ENCODE data around the gene NTN3. TPM values are rescaled to one million over a fixed set of nuclear protein-coding genes. Genes with fewer than 3 reads are reported as not detected.

The NTN3 gene
- polyA plus RNA-seq, 1 experiment = 0.38 TPM

DNA sequence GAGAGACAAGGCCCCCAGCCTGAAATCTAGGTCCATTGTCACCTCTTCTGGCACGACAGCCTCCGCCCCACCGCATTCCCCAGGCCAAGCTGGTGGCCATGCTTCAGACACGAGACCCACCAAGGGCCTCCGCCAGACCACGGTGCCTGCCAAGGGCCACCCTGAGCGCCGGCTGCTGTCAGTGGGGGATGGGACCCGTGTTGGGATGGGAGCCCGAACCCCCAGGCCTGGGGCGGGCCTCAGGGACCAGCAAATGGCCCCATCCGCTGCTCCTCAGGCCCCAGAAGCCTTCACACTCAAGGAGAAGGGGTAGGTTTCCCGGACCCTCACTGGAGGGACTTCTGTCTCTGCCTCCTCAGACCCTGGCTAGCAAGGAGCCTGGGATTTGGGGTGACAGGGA, 10.2 kb upstream of the NTN3 start:
- TF ChIP-seq, protein P1, sequence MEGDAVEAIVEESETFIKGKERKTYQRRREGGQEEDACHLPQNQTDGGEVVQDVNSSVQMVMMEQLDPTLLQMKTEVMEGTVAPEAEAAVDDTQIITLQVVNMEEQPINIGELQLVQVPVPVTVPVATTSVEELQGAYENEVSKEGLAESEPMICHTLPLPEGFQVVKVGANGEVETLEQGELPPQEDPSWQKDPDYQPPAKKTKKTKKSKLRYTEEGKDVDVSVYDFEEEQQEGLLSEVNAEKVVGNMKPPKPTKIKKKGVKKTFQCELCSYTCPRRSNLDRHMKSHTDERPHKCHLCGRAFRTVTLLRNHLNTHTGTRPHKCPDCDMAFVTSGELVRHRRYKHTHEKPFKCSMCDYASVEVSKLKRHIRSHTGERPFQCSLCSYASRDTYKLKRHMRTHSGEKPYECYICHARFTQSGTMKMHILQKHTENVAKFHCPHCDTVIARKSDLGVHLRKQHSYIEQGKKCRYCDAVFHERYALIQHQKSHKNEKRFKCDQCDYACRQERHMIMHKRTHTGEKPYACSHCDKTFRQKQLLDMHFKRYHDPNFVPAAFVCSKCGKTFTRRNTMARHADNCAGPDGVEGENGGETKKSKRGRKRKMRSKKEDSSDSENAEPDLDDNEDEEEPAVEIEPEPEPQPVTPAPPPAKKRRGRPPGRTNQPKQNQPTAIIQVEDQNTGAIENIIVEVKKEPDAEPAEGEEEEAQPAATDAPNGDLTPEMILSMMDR (IDR thresholded peaks at IDR 0.05; ENCODE audit: low read depth, low read length) = no peak
- H3K27ac ChIP-seq (ENCODE audit: low read depth, low read length) = peak overlapping the region; percentile 2
- POLR2A ChIA-PET = interaction anchor here (1.6 kb wide), 1 partner anchor 31 kb away, joined by 3 read pairs; no protein-coding TSS in a partner anchor
- DNase-seq (ENCODE audit: low read depth, low spot score) = no peak
- H3K4me3 ChIP-seq (ENCODE audit: low read depth, low read length) = peak overlapping the region; percentile 70
- H3K9me3 ChIP-seq (ENCODE audit: control insufficient read depth, insufficient read depth, low read length) = no peaks in the 10 kb centered on the region
- H3K27me3 ChIP-seq (ENCODE audit: control insufficient read depth, insufficient read depth, low read length) = no peaks in the 10 kb centered on the region
- CTCF ChIA-PET = no interaction called here

DNA sequence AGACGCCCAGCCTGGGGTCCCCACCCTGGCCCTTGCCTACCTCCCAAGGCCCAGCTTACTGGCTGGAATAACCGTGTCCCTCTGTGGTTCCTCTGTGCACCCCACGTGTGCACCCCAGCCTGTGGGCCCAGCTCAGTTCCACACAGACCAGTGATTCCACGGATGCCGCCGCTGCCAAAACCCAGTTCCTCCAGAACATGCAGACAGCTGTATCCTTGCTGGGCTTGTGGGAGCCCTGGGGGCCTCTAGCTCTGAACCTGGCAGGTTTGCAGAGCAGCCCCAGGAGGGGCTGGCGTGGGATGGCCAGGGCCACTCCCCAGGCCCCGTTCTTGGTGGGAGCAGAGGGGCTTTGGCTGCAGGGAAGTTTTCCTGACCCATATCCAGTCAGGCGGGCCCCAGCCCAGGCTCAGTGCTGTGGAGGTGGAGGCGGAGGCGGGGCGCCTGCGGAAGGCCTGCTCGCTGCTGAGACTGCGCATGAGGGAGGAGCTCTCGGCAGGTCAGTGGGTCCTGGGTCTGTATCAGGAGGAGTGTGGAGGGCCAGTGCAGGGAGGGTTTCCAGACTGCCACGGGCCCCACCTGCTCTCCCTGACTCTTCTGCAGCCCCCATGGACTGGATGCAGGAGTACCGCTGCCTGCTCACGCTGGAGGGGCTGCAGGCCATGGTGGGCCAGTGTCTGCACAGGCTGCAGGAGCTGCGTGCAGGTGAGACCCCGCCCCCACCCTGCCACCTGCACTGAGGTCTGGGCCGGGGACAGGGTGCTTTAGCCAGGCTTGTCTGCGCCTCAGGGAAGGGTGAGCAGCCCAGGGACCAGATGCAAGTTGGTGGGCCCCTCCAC, 8.8 kb upstream of the NTN3 start:
- ChIA-PET POLR2A (interaction anchor here (0.6 kb wide), 1 partner anchor 282 kb away, joined by 3 read pairs; no protein-coding TSS in a partner anchor), CTCF (interaction anchor here (0.5 kb wide), 1 partner anchor 227 kb away, joined by 9 read pairs; no protein-coding TSS in a partner anchor)
- Histone ChIP-seq H3K9me3 (ENCODE audit: control insufficient read depth, insufficient read depth, low read length) (no peaks in the 10 kb centered on the region), H3K27me3 (ENCODE audit: control insufficient read depth, insufficient read depth, low read length) (no peaks in the 10 kb centered on the region), H3K27ac (ENCODE audit: low read depth, low read length) (no peak overlapping the region), H3K4me3 (ENCODE audit: low read depth, low read length) (no peak overlapping the region)
- TF ChIP-seq, protein P1 (IDR thresholded peaks at IDR 0.05; ENCODE audit: low read depth, low read length) = no peak
- no peak for DNase-seq (ENCODE audit: low read depth, low spot score)

DNA sequence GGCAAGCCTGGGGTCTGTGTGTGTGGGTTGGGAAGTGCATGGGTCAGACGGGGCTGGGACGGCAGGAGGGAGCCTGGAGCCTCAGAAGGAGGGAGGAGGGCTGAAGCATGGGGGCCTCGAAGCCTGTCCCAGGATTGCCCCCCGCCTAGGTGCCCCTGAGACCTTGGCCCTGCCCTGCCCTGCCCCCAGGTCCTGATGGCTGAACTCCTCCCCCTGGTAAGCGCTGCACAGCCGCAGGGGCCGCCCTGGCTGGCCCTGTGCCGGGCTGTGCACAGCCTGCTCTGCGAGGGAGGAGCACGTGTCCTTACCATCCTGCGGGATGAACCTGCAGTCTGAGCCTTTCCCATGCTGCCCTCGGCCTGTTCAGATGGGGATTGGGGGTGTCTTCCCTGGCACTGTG, 6.8 kb upstream of the NTN3 start:
- Histone ChIP-seq H3K4me3 (ENCODE audit: low read depth, low read length) (no peak overlapping the region), H3K9me3 (ENCODE audit: control insufficient read depth, insufficient read depth, low read length) (no peaks in the 10 kb centered on the region; the same call in 1 of the 2 replicates), H3K27me3 (ENCODE audit: control insufficient read depth, insufficient read depth, low read length) (no peaks in the 10 kb centered on the region), H3K27ac (ENCODE audit: low read depth, low read length) (no peak overlapping the region)
- CTCF ChIA-PET = no interaction called here
- TF ChIP-seq, protein P1 (IDR thresholded peaks at IDR 0.05; ENCODE audit: low read depth, low read length) = no peak
- POLR2A ChIA-PET = no interaction called here
- DNase-seq (ENCODE audit: low read depth, low spot score) = no peak

DNA sequence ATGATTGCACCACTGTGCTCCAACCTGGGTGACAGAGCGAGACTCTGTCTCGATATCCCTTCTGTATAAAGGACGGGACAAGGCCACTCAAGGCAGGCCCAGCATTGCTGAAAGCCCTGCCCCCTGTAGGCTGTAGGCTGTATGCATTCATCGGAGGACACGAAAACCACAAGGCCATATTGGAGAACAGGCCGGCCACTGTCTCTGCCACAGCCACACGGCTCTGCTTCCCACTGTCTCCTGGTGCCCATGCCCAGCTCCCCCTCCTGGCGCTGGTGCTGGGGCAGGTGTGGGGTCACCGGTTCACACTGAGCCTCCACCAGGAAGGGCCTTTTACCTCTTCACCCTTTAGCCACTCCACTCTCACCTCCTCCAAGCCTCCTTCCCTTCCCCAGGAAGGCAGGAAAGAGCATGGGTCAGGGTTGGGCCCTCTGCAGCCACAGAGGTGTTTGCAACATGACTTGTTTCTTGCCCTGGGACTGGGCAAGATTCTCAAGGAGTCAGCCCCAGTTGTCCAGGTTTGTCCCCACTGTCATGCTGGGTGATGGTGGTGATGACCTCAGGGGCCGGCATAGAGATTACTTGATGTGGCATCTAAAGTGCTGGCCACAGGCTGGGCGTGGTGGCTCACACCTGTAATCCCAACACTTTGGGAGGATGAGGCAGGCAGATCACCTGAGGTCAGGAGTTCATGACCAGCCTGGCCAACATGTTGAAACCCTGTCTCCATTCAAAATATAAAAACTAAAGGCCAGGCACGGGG, 5.3 kb upstream of the NTN3 start:
- no peak overlapping the region for H3K27ac ChIP-seq (ENCODE audit: low read depth, low read length)
- DNase-seq (ENCODE audit: low read depth, low spot score) = no peak
- TF ChIP-seq, protein P1 (IDR thresholded peaks at IDR 0.05; ENCODE audit: low read depth, low read length) = peak; percentile 34
- POLR2A ChIA-PET = no interaction called here
- no peaks in the 10 kb centered on the region; the same call in 1 of the 2 replicates for H3K9me3 ChIP-seq (ENCODE audit: control insufficient read depth, insufficient read depth, low read length)
- H3K4me3 ChIP-seq (ENCODE audit: low read depth, low read length) = no peak overlapping the region
- CTCF ChIA-PET = no interaction called here
- H3K27me3 ChIP-seq (ENCODE audit: control insufficient read depth, insufficient read depth, low read length) = no peaks in the 10 kb centered on the region
